HG02870 (cell line): ENCODE results near the gene NUS1.
A peak's percentile ranks its signal among the peaks of the same experiment; 100 is the strongest.
"Not testable (repeated sequence)": the region's sequence is repeated elsewhere in the genome, so short reads cannot be mapped to it uniquely, and the experiment has no call there.

Experiments
- ATAC-seq: cut with Tn5 transposase; IDR thresholded peaks from one replicate; pipeline ENCODE4 v1.9.1; 2021; ENCODE audit warnings: mild to moderate bottlenecking, moderate library complexity; ENCODE audit not compliant: unreplicated experiment

NUS1 gene

DNA sequence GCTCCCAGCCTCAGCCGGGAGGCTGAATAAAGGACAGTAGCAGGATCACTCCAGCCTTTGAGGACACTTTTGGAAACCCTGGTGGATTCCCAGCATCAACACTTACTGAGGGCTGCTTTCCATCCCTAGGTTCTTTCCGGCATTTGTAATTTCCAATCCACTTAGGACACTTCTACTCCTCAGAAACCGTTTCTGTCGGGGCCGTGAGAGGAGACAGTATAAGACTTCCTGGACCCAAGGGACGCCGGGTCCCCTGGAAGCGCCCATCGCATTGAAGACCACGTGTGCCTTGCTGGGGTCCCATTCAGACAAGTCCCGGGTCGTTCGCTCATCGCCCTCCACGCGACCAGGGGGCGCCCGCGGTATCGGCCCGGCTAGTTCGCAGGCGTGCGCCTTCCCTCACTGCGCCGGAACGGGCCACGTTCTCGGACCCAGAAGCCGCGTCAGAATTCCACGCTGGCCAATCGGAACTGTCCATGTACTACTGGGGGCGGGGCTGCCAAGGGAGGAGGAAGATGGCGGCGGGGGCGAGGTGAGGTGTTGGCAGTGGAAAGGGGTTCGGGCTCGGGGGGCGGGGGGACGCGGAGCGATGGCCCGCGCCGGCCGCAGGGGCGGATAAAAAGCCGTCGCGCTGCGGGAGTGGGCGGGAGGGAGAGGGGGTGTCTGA lies at the start of gene NUS1:
TSS of gene NUS1 (plus strand) at position 479 of the 667 bp plus-strand sequence. CDS start 202 bp downstream, outside the sequence.
- ATAC-seq: peak; percentile 97

DNA sequence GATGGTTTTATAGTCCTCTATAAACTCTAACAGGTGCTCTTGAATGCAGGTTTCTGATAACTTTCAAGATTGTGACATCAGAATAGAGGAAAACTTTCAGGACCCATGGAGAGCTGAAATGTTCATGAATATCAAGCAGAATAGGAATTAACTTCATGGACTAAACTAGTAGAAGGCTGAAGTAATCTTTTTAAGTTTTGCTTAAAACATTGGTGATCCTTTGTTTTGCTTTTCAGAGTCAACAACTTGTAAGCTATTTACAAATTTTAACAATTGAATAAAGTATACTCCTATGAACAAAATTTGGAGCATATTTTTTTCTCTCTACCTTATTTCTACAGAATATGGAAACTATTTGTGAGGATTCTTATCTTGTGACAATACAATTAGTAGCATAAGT lies 47.7 kb upstream of the NUS1 start:
- no peak for ATAC-seq

DNA sequence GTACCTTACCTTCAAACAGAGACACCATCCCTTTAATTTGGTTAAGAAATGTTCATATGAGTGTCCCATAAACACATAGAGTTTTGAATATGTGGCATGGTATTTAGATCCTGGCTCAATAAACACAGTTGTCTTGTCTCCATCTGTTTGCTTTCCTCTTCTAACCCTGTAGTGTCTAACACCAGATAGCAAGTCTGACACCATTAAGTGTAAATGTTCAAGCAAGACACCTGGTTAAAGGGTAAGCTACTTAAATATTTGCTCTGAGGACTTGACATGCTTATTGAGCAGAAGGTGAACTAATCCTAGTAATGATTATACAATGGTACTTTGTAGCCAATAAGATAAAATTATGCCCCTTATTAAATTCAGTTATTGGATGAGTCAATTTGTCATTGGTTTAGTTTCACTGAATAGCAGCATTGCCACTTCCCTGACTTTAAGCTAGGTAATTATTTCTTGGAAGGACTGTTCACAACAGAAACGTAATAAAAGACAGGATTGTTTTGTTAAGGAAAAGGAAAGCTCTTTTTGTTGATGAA lies 46.1 kb upstream of the NUS1 start:
- ATAC-seq: no peak

DNA sequence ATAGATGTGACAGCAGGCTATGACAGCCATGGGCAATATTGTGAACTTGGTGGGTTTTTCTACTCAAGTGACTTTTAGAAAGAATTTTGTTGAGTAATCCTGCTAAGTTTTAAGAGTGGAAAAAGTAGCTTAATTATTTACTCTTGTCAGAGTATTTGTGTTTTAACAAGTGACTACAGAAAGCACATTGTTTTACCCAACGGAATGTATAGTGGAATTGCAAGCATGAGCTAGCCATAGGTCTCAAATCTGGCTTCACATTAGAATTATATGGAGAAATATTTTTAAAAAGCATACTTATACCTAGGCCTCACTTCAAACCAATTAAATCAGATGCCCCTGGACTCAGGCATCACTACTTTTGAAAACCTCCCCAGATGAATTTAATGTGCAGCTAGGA lies 37.5 kb upstream of the NUS1 start:
- no peak for ATAC-seq

DNA sequence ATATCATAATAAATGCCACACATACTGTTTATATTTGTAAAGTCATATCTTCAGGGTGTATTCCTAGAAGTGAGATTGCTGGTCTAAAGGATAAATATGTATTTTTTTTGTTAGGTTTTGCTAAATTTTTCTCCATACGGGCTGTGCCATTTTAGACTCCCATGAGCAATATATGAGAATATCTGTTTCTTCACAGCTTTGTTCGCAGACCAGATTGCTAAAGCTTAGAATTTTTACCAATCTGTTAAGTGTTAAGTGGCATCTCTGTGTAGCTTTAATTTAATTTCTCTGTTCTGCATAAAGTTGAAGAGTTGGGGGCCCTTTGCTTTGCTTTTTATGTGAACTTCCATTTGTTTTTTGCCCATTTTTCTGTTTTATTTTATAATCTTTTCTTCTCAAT lies 32.3 kb upstream of the NUS1 start:
- ATAC-seq: no peak

DNA sequence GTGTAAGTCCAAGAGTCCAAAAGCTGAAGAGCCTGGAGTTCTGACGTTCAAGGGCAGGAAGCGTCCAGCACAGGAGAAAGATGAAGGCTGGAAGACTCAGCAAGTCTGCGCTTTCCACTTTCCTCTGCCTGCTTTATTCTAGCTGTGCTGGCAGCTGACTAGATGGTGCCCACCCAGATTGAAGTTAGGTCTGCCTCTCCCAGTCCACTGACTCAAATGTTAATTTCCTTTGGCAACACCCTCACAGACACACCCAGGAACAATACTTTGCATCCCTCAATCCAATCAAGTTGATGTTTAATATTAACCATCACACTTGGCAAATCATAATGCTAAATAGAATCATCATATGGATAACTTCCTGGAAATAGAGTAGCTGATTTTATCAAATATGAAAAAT lies 23.3 kb upstream of the NUS1 start:
- ATAC-seq: not testable (repeated sequence)

DNA sequence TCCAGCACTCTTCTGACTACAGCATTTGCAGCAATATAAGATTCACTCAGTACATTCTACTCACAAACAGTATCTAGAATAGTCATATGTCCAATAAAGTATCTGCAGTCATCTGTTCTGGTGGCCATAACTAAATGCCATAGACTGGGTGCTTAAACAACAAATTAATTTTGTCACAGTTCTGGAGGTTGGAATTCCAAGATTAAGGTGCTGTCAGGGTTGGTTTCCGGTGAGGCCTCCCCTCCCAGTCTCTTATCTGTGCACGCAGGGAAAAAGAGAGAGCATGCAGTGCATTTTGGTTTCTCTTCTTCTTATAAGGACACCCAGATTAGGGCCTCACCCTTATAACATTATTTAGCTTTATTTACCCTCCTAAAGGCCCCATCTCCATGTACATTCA lies 21.3 kb upstream of the NUS1 start:
- ATAC-seq: no peak

DNA sequence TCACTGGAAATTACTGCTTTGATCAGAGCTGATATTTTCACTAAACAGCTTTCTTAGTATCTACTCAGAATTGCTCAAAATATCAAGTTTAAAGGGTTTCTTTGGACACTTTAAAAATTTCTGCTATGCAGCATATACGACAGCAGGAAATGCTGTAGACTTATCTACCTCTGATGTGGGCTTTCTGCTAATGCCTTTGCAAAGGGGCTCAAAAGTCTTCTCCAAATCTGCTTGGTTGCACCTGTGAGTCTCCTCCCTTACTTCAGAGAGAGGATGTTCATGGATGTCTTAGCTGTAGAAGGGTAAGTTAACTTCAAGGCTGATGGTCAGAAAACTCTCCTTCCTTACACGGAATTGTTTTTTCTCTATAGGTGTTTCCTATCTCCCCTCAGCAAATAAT lies 19.9 kb upstream of the NUS1 start:
- no peak for ATAC-seq

DNA sequence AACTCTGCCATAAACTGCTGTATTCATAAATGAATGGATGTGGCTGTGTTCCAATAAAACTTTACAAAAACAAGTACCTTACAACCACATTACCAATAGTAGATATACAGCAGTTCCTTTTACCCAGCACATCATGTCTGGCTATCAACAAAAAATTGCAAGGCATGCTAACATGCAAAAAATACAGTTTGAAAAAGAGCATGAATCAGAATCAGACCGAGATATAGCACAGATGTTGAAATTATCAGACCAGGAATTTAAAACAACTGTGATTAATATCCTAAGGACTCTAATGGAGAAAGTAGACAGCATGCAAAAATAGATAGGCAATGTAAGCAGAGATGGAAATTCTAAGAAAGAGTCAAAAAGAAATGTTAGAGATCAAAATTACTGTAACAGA lies 8.4 kb upstream of the NUS1 start:
- no peak for ATAC-seq

DNA sequence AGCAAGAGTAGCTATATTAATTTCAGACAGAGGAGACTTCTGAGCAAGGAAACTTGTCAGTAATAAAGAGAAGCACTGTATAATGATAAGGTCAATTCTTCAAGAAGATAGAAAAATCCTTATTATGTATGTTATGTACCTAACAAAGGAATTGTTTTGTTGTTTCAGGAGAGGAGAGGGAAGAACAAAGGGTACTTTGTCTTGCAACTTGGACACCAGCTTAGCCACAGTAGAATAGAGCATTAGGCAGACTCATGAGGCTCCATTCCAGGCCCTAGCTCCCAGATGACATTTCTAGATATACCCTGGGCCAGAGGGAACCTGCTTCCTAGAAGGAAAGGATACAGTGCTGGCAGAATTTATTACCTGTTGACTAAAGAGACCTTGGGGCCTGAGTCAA lies 6.5 kb upstream of the NUS1 start:
- ATAC-seq: no peak

DNA sequence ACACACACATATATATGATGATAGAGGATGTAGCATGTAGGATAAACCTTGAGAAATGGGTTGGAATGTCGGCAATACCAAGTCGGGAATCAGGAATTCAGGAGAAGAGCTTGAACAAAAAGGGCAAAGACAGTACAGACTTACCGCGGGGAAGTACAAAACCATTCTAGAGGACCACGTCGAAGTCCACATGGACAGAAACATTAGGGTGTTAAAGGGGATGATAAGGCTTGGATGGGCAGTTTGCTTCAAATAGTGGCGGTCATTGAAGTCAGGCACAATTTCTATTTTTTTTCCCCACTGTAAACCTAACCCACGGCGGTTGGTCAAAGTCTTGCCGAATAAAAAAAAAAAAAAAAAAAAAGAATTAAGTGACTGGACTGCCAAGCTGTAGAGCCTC lies 766 bp upstream of the NUS1 start:
- no peak for ATAC-seq

DNA sequence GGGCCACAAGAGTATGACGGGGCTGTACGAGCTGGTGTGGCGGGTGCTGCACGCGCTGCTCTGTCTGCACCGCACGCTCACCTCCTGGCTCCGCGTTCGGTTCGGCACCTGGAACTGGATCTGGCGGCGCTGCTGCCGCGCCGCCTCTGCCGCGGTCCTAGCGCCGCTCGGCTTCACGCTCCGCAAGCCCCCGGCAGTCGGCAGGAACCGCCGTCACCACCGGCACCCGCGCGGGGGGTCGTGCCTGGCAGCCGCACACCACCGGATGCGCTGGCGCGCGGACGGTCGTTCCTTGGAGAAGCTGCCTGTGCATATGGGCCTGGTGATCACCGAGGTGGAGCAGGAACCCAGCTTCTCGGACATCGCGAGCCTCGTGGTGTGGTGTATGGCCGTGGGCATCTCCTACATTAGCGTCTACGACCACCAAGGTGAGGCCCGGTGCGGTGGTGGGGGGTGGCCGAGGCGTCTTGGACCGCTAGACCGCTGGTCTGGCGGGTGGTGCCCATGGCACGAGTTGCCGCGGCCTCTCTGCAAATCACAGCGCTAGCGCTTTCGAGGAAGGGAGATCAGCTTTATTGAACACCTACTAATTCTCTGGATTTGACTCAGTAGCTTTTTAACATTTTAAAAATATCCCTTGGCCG lies 511 bp downstream of the NUS1 start:
- ATAC-seq: peak; percentile 13

DNA sequence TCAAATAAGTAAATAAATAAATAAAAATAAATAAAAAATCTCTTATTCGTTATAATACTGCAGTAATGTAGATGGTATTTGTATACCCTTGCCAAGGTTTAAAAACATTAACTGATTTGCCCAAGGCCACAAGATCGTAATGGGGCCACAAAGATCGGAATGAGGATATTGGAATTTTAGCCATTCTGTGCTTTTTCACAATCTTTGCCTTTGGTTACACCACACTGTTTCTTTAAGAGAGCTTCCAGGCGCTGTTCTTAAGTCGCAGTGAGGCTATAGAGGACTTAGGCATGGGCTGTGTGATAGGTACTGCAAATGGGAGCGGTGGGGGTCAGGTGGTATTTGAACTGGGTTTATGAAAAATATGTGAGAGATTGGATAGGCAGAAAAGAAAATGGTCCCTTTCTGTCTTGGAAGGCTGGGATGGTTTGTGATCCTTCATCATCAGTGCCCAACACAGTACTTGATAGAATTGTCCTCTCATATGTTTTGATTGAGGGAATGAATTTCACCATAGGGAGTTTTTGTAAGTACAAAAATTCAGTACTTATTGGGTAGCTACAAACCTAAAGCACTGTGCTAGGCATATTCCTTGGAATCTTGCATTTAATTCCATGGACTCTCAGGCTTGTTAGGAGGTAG lies 1.4 kb downstream of the NUS1 start:
- no peak for ATAC-seq

DNA sequence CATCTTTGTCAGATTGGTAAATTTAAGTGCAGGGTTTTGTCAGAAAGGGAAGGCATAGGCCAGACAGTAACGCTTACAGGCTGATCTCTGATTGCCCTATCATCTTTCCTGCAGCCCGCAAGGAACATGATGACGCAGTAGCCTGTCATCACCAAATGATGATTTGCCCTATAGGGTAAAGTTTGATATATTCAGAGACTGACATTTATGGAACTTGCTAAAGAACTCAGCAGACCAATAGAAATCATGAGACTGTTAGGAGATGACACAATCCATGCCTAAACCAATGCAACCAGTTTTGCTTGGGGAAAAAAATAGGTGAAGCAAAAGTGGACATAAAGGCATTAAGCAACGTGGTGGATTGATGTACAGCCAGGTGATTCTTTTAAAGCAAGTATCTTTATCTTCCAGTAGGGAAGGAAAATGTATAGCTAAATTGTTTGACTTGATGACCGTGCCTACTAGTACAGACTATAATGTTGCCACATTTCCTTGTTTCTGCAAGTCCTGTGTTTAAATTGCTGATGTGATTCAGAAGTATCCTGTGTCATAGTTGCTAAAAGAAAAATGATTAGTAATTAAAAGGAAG lies 2.4 kb downstream of the NUS1 start:
- no peak for ATAC-seq

DNA sequence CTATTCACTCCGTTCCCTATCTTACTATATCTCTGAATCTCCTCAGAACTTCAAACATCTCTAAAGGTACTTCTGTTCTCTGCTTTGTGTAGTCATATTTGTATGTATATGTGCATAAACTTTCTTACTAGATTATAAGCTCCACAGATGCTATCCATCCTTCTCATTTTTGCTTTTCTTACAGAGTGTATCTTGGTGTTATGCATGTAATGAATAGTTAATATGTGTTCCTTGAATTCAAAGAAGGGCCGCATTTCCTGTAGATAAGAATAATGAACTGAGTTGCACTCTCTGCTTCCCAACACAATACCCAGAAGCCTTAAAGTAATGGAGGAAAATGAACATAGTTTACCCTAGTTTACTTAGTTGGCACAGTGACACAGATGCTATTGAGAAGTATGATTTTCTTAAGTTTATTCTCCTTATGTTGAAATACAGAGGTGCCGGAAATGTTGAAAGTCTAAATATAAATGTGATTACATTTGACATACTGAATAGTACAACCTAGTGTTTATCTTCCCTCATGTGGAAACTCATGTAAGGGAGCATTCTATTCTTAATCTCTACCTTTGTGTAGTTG lies 6.0 kb downstream of the NUS1 start:
- ATAC-seq: no peak

DNA sequence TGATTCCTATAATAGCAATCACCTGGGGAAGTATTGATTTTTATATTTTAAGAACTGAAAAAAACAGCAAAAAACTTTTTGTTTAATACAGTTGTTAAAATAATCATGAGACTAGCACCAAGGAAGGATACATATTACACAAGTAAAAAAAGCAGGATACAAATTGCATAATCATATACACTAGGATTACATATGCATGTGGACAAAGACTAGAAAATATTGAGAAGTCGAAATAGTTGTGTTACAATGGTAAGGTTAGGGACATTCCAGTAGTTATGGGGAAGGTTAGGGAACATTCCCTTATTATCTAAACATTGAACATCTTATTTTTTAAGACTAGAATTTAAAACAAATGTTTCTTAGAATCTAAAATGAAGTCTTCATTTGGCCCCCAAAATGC lies 9.5 kb downstream of the NUS1 start:
- no peak for ATAC-seq

DNA sequence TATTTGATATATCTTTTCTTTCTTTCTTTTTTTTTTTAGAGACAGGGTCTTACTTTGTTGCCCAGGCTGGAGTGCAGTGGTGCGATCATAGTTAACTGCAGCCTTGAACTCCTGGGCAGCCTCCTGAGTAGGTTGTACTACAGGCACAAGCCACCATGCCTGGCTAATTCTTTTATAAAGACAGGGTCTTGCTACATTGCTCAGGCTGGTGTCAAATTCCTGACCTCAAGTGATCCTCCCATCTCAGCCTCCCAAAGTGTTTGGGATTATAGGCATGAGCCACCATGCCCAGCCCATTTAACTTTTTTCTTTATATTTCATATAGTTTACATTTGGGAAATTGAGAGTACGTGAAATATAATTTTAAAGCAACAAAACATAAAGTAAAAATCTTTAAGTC lies 10.1 kb downstream of the NUS1 start:
- no peak for ATAC-seq

DNA sequence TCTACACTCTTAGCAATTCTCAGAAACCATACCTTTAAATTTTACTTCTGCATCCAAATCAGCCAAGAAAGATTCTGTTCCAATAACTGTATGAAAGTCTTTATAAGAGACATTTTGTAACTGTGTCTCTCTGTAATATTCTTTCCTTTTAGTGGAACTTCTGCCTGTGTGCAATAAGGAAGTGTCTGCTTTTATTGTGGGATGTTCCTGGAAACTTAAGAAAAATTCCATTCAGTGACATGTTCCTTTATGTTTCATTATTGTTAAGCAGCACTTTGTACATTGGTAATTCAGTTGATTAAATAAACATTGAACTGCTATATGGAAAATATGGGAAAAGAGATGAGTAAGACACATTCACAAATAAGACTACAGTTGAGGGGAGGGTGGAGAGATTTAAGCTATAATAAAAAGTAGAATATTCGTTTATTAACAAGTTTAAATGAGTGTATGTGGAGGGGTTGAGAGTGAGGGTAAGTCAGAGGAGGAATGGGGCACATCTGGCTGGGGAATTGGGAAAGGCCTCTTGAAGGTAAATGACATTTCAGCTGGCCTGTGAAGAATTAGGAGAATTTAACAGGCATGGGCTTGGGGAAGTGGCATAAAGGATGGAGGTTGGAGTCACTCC lies 11.9 kb downstream of the NUS1 start:
- no peak for ATAC-seq

DNA sequence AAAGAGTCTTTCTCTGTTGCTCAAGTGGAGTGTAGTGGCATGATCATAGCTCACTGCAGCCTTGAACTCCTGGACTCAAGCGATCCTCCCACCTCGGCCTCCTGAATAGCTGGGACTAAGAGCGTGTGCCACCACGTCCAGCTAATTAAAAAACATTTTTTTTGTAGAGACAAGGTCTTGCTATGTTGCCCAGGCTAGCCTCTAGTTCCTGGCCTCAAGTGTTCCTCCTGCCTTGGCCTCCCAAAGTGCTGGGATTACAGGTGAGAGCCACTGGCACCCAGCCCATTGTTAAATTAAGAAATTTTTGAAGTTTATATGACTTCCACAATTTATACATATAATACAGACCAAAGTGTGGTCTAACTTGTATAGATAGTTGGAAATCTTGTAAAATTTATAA lies 14.3 kb downstream of the NUS1 start:
- not testable (repeated sequence) for ATAC-seq

DNA sequence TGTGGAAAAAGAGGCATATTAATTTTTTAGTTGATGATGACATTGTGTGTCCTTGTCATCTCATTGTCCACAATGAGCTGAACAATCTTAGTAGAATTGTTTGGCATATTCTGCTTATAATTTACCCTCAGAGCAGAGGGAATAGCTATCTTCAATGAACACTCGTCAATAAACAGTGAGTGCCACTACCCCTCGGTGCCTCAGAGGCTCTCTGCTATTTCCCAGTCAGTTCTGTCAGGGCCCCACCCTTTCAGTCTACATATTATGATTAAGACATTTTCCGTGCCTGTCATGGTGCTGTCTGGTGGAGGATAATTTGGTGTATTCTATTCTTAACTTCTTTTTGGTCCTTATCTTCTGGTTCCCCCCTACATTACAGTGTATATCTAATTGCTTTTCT lies 31.2 kb downstream of the NUS1 start:
- no peak for ATAC-seq

DNA sequence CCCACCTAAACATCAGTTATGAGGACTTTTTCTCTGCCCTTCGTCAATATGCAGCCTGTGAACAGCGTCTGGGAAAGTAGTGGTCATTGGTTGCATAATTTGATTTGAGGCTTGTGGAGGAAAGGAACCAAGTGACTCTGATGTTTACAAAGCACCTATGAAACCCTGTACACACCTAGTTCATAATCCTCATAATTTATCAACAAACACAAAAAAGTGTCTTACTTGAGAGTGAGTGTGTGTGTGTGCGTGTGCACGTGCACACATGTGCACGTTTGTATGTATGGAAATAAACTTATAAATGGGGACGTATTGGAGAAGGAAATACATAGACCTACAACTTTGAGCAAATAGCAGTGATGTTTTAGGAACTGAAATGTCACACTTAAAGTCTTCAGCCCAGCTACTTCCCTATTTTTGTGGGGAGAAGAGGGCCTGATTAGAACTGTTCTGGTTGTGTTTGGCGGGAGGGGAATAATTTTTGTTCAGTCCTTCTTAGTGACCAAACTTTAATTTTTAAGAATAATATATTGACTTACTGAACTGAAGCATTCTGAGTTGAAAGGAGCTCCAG lies 31.8 kb downstream of the NUS1 start:
- not testable (repeated sequence) for ATAC-seq
